A375 (cell line): ENCODE measurements around the gene FEM1C. TPM values are rescaled to one million over a fixed set of nuclear protein-coding genes. Genes with fewer than 3 reads are reported as not detected.

Source experiments
- small RNA-seq: library from RNA; depleted of rRNA; stranded (forward); fragments of <200 nt; gene quantifications from one replicate; pipeline ENCODE3, GENCODE V24; 2014
- total RNA-seq: library from RNA; depleted of rRNA; stranded (reverse); fragments of >200 nt; shearing (Covaris generic); gene quantifications from 2 replicates; pipeline ENCODE4 v1.2.3, GENCODE V29; 2014; rRNA removed

Gene FEM1C
- 8.3 and 8.4 TPM in 2 replicates for total RNA-seq

GRCh38 chr5:115544436-115545350 is at the start of gene FEM1C:
FEM1C (minus strand) TSS chr5:115544775; CDS start chr5:115543493, 1,282 bp downstream.

Small RNA genes lying within 50 kb of the gene (small RNA-seq; reads per million reads assigned to genes)
- gene AC008628.1 (not detected), gene AC008628.2 (not detected)

Other genes with a start within 250 kb of the FEM1C start
- 7.4 and 15.2 TPM in 2 replicates for gene CCDC112, start 248.1 kb downstream of the FEM1C start, total RNA-seq
- 2.3 TPM in 2 replicates for gene TICAM2, start 57.7 kb upstream of the FEM1C start, total RNA-seq
- gene TMED7, start 81.3 kb upstream of the FEM1C start, total RNA-seq: 182 and 246 TPM in 2 replicates